Caco-2 (cell line): Measurements from ENCODE around the gene BGLAP. TPM values are rescaled to one million over a fixed set of nuclear protein-coding genes. Genes with fewer than 3 reads are reported as not detected.

ENCODE experiments used
- BruUV-seq: library from RNA; stranded (reverse); fragments of 400-500 nt; replicated peaks from 2 replicates; lab custom pipeline; 2021; lab: Mats Ljungman, UMichigan
- CTCF ChIA-PET: fragments of 300-600 bp; sonication (Branson Sonifier 250); formaldehyde crosslinking; loops from one replicate; lab custom pipeline; 2022; ENCODE audit warnings: antibody characterized with exemption; lab: Charles Lee
- POLR2A ChIA-PET: fragments of 300-600 bp; sonication (Branson Sonifier 250); formaldehyde crosslinking; loops from one replicate; lab custom pipeline; 2022; ENCODE audit warnings: antibody characterized with exemption; lab: Charles Lee
- DNase-seq, 2 experiments: peaks; one replicate each; pipeline versions ENCODE4 v3.0.0 to v3.0.0-alpha.2; 2020 to 2022
- H3K27me3 ChIP-seq: replicated peaks from 2 replicates; pipeline ENCODE4 v1.6.0; 2011; ENCODE audit warnings: low read length; ENCODE audit not compliant: control insufficient read depth, insufficient read depth
- H3K36me3 ChIP-seq: 2 replicates; pipeline ENCODE4 v1.5.1; 2011; ENCODE audit warnings: low read length; ENCODE audit not compliant: control insufficient read depth, insufficient read depth
- H3K4me1 ChIP-seq: fragments of 250-450 bp; sonication (Bioruptor Pico); 2 replicates; pipeline ENCODE4 v1.5.1; 2020; ENCODE audit warnings: mild to moderate bottlenecking
- H3K4me3 ChIP-seq: 2 replicates; pipeline ENCODE4 v1.5.1; 2011; ENCODE audit warnings: low read depth, mild to moderate bottlenecking, control low read depth, low read length
- H3K9me3 ChIP-seq: fragments of 250-450 bp; sonication (Bioruptor Pico); 2 replicates; pipeline ENCODE4 v1.5.1; 2020; ENCODE audit warnings: mild to moderate bottlenecking, moderate library complexity
- H3K27ac Mint-ChIP-seq: one replicate; pipeline ENCODE4 v1.8.0; 2022; ENCODE audit warnings: mixed read lengths; ENCODE audit not compliant: unreplicated experiment
- H3K27me3 Mint-ChIP-seq: one replicate; pipeline ENCODE4 v1.8.0; 2022; ENCODE audit warnings: mixed read lengths; ENCODE audit not compliant: insufficient read depth, unreplicated experiment
- H3K36me3 Mint-ChIP-seq: one replicate; pipeline ENCODE4 v1.8.0; 2022; ENCODE audit warnings: mild to moderate bottlenecking, mixed read lengths; ENCODE audit not compliant: insufficient read depth, unreplicated experiment
- H3K4me1 Mint-ChIP-seq: one replicate; pipeline ENCODE4 v1.8.0; 2022; ENCODE audit warnings: low read depth, mixed read lengths; ENCODE audit not compliant: unreplicated experiment
- H3K4me3 Mint-ChIP-seq: one replicate; pipeline ENCODE4 v1.8.0; 2022; ENCODE audit warnings: mild to moderate bottlenecking, moderate library complexity, mixed read lengths; ENCODE audit not compliant: unreplicated experiment
- H3K9me3 Mint-ChIP-seq: one replicate; pipeline ENCODE4 v1.8.0; 2022; ENCODE audit warnings: mixed read lengths; ENCODE audit not compliant: unreplicated experiment
- CTCF ChIP-seq, 2 experiments: fragments of 200-600 bp in 1 of 2; IDR thresholded peaks; 1 replicate in 1 of 2; 2 replicates in 1 of 2; pipeline versions ENCODE4 v1.5.1 to v1.8.0; 2011 to 2022; ENCODE audit warnings: antibody characterized with exemption in 1 of 2, control low read depth in 1 of 2, inconsistent platforms in 1 of 2, low read depth in 1 of 2, low read length in 1 of 2, mild to moderate bottlenecking in 1 of 2, moderate library complexity in 1 of 2; ENCODE audit not compliant: insufficient read depth in 1 of 2, severe bottlenecking in 1 of 2, unreplicated experiment in 1 of 2
- intact Hi-C: fragments of 100-400 bp; cut with micrococcal nuclease; formaldehyde crosslinking; loops from one replicate; pipeline ENCODE4 v1.10.0; 2022; ENCODE audit not compliant: unreplicated experiment
- total RNA-seq: library from RNA; stranded (reverse); gene quantifications from 2 replicates; pipeline ENCODE4 v1.2.3, GENCODE V29; 2022

The BGLAP gene
- total RNA-seq, 1 experiment from 2014 or later = 2.0 TPM

GRCh38 chr1:156276532-156276931, 34.5 kb downstream of the BGLAP start:
- intact Hi-C loops = no loop called here
- no peaks in the 10 kb centered on the region for H3K27me3 ChIP-seq
- peaks cover 15% of the 10 kb centered on the region for H3K36me3 ChIP-seq
- H3K9me3 Mint-ChIP-seq = no peaks in the 10 kb centered on the region
- CTCF ChIA-PET = no interaction called here
- BruUV-seq = no TSS peak
- no peaks in the 10 kb centered on the region for H3K27me3 Mint-ChIP-seq
- no peak overlapping the region for H3K27ac Mint-ChIP-seq
- H3K4me1 ChIP-seq = peaks cover 9% of the 10 kb centered on the region
- POLR2A ChIA-PET = no interaction called here
- peaks cover 12% of the 10 kb centered on the region for H3K4me1 Mint-ChIP-seq
- H3K36me3 Mint-ChIP-seq = peaks cover 74% of the 10 kb centered on the region
- no peak for DNase-seq
- no peaks in the 10 kb centered on the region for H3K9me3 ChIP-seq
- H3K4me3 Mint-ChIP-seq = no peak overlapping the region
- no peak overlapping the region for H3K4me3 ChIP-seq
- no peak for TF ChIP-seq CTCF (IDR thresholded peaks at IDR 0.05; ENCODE audit: insufficient read depth in 1 of 2, low read depth in 1 of 2, low read length in 1 of 2, severe bottlenecking in 1 of 2, unreplicated experiment in 1 of 2)

- no peak for TF ChIP-seq CTCF (IDR thresholded peaks at IDR 0.05; ENCODE audit: insufficient read depth in 1 of 2, low read depth in 1 of 2, low read length in 1 of 2, severe bottlenecking in 1 of 2, unreplicated experiment in 1 of 2)
- BruUV-seq = no TSS peak
- POLR2A ChIA-PET = no interaction called here
- no peak overlapping the region for H3K4me3 Mint-ChIP-seq
- peaks cover 12% of the 10 kb centered on the region for H3K4me1 Mint-ChIP-seq
- Histone ChIP-seq H3K36me3 (peaks cover 15% of the 10 kb centered on the region), H3K4me1 (peaks cover 10% of the 10 kb centered on the region), H3K9me3 (no peaks in the 10 kb centered on the region), H3K4me3 (no peak overlapping the region), H3K27me3 (no peaks in the 10 kb centered on the region)
- DNase-seq = peak; percentile 59 to 60
- peaks cover 70% of the 10 kb centered on the region for H3K36me3 Mint-ChIP-seq
- intact Hi-C loops = no loop called here
- H3K27me3 Mint-ChIP-seq = no peaks in the 10 kb centered on the region
- no peak overlapping the region for H3K27ac Mint-ChIP-seq
- CTCF ChIA-PET = no interaction called here
- H3K9me3 Mint-ChIP-seq = no peaks in the 10 kb centered on the region
Measured at GRCh38 chr1:156276966-156277381, 35.0 kb downstream of the BGLAP start.

- TF ChIP-seq CTCF (IDR thresholded peaks at IDR 0.05; ENCODE audit: insufficient read depth in 1 of 2, low read depth in 1 of 2, low read length in 1 of 2, severe bottlenecking in 1 of 2, unreplicated experiment in 1 of 2) = no peak
- no peak overlapping the region for H3K4me3 Mint-ChIP-seq
- Histone ChIP-seq H3K36me3 (peaks cover 9% of the 10 kb centered on the region), H3K4me1 (peaks cover 21% of the 10 kb centered on the region), H3K4me3 (no peak overlapping the region), H3K9me3 (no peaks in the 10 kb centered on the region), H3K27me3 (no peaks in the 10 kb centered on the region)
- BruUV-seq = no TSS peak
- DNase-seq = no peak
- peaks cover 59% of the 10 kb centered on the region for H3K36me3 Mint-ChIP-seq
- H3K27ac Mint-ChIP-seq = no peak overlapping the region
- H3K4me1 Mint-ChIP-seq = peaks cover 24% of the 10 kb centered on the region
- intact Hi-C loops = no loop called here
- H3K9me3 Mint-ChIP-seq = no peaks in the 10 kb centered on the region
- ChIA-PET CTCF (no interaction called here), POLR2A (interaction anchor here (0.5 kb wide), 1 partner anchor 114 kb away, joined by 3 read pairs; no protein-coding TSS in a partner anchor)
- H3K27me3 Mint-ChIP-seq = no peaks in the 10 kb centered on the region
Measured at GRCh38 chr1:156279837-156280236, 37.9 kb downstream of the BGLAP start.
